Uterus (tissue), 2 donors: ENCODE measurements around the gene HERC4.

Source experiments
- POLR2A ChIP-seq, 2 donors: fragments of 450-650 bp; IDR thresholded peaks; one replicate each; pipeline ENCODE4 v1.6.1; 2016; ENCODE audit warnings: antibody characterized with exemption in 2 of 2, mild to moderate bottlenecking in 1 of 2, moderate library complexity in 1 of 2
- TF ChIP-seq, protein P1 (sequence below), 4 experiments: fragments of 200-600 bp in 2 of 4; fragments of 450-650 bp in 2 of 4; sonication (generic) in 2 of 4; IDR thresholded peaks; one replicate each; pipeline ENCODE4 v1.5.1; 2016 to 2019; ENCODE audit warnings: antibody characterized with exemption in 4 of 4, mild to moderate bottlenecking in 2 of 4, moderate library complexity in 1 of 4

DNA sequence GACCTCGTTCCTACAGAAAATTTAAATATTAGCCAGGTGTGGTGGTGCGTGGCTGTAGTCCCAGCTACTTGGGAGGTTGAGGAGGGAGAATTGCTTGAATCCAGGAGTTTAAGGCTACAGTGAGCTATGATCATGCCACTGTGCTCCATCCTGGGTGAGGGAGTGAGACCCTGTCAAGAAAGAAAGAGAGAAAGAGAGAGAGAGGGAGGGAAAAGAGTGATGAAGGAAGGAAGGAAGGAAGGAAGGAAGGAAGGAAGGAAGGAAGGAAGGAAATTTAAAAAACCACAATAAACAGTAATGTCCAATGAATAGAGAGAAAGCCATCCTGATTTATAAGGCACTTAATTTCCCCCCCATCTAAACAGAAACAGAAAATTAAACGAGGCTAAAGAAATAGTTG is 43.6 kb upstream of the HERC4 start:
- TF ChIP-seq, protein P1, sequence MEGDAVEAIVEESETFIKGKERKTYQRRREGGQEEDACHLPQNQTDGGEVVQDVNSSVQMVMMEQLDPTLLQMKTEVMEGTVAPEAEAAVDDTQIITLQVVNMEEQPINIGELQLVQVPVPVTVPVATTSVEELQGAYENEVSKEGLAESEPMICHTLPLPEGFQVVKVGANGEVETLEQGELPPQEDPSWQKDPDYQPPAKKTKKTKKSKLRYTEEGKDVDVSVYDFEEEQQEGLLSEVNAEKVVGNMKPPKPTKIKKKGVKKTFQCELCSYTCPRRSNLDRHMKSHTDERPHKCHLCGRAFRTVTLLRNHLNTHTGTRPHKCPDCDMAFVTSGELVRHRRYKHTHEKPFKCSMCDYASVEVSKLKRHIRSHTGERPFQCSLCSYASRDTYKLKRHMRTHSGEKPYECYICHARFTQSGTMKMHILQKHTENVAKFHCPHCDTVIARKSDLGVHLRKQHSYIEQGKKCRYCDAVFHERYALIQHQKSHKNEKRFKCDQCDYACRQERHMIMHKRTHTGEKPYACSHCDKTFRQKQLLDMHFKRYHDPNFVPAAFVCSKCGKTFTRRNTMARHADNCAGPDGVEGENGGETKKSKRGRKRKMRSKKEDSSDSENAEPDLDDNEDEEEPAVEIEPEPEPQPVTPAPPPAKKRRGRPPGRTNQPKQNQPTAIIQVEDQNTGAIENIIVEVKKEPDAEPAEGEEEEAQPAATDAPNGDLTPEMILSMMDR (IDR thresholded peaks at IDR 0.05): no peak
- no peak for TF ChIP-seq POLR2A (IDR thresholded peaks at IDR 0.05)
